Measurements from ENCODE around the gene RGS6. TPM values are rescaled to one million over a fixed set of nuclear protein-coding genes. Genes with fewer than 3 reads are reported as not detected.

Gene RGS6
- total RNA-seq, 2 experiments from 2014 or later: not detected

DNA sequence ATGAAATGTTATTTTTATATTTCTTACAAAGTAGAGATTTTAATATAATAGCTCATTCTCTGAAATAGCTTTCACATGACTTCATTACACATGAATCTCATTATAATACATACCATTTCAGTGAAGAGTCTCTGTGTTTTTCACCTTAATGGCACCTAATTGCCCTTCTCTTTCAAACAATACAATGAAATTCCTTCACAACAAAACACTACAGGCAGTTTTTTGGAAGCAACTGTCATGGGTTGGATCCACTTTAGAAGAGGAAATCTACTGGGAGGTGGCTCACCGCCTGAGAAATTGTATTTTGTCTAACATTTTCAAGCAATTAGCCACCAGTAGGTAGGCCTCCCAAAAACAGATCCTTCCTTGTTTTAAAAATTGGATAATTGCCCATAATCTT lies 40.3 kb upstream of the RGS6 start:
- Histone ChIP-seq H3K9me2 (ENCODE audit: insufficient read depth, low read length) (no peaks in the 10 kb centered on the region), H2AFZ (ENCODE audit: low read length) (no peak overlapping the region), H3K36me3 (ENCODE audit: insufficient read depth, low read length) (no peaks in the 10 kb centered on the region), H3K4me3 (ENCODE audit: low read depth, low read length, poor library complexity, severe bottlenecking) (no peak overlapping the region), H3K9me3 (ENCODE audit: low read length) (no peaks in the 10 kb centered on the region), H3K79me2 (ENCODE audit: insufficient read depth, low read depth, low read length) (no peaks in the 10 kb centered on the region), H4K20me1 (ENCODE audit: insufficient read depth, low read length) (no peaks in the 10 kb centered on the region), H3K4me1 (ENCODE audit: insufficient read depth, low read length, poor library complexity, severe bottlenecking) (no peaks in the 10 kb centered on the region), H3K27ac (ENCODE audit: low read depth, low read length, poor library complexity, severe bottlenecking) (no peak overlapping the region), H3K4me2 (ENCODE audit: low read length) (no peak overlapping the region)
- TF ChIP-seq EZH2phosphoT487 (IDR thresholded peaks at IDR 0.05; ENCODE audit: borderline replicate concordance, low read depth, low read length): no peak
- TF ChIP-seq, protein P1, sequence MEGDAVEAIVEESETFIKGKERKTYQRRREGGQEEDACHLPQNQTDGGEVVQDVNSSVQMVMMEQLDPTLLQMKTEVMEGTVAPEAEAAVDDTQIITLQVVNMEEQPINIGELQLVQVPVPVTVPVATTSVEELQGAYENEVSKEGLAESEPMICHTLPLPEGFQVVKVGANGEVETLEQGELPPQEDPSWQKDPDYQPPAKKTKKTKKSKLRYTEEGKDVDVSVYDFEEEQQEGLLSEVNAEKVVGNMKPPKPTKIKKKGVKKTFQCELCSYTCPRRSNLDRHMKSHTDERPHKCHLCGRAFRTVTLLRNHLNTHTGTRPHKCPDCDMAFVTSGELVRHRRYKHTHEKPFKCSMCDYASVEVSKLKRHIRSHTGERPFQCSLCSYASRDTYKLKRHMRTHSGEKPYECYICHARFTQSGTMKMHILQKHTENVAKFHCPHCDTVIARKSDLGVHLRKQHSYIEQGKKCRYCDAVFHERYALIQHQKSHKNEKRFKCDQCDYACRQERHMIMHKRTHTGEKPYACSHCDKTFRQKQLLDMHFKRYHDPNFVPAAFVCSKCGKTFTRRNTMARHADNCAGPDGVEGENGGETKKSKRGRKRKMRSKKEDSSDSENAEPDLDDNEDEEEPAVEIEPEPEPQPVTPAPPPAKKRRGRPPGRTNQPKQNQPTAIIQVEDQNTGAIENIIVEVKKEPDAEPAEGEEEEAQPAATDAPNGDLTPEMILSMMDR (conservative IDR thresholded peaks at IDR 0.05; ENCODE audit: low read length): no peak
- CTCF ChIA-PET (ENCODE audit: unreplicated experiment): no interaction called here
- intact Hi-C loops (cut with micrococcal nuclease; ENCODE audit: unreplicated experiment): no loop called here
- POLR2A ChIA-PET: no interaction called here
- no peak for DNase-seq (ENCODE audit: low spot score)
- no TSS peak for BruUV-seq (replicated peaks)

- no peaks in the 10 kb centered on the region for H3K79me2 ChIP-seq (ENCODE audit: insufficient read depth, low read depth, low read length)
- no peak overlapping the region for H3K4me2 ChIP-seq (ENCODE audit: low read length)
- H4K20me1 ChIP-seq (ENCODE audit: insufficient read depth, low read length): no peaks in the 10 kb centered on the region
- no peak overlapping the region for H3K27ac ChIP-seq (ENCODE audit: low read depth, low read length, poor library complexity, severe bottlenecking)
- POLR2A ChIA-PET: no interaction called here
- BruUV-seq (replicated peaks): no TSS peak
- CTCF ChIA-PET (ENCODE audit: unreplicated experiment): no interaction called here
- no peaks in the 10 kb centered on the region for H3K9me3 ChIP-seq (ENCODE audit: low read length)
- H3K4me1 ChIP-seq (ENCODE audit: insufficient read depth, low read length, poor library complexity, severe bottlenecking): no peaks in the 10 kb centered on the region
- no peak overlapping the region for H2AFZ ChIP-seq (ENCODE audit: low read length)
- no peaks in the 10 kb centered on the region for H3K36me3 ChIP-seq (ENCODE audit: insufficient read depth, low read length)
- TF ChIP-seq, protein P1 (conservative IDR thresholded peaks at IDR 0.05; ENCODE audit: low read length): no peak
- no peak for TF ChIP-seq EZH2phosphoT487 (IDR thresholded peaks at IDR 0.05; ENCODE audit: borderline replicate concordance, low read depth, low read length)
- no peak overlapping the region for H3K4me3 ChIP-seq (ENCODE audit: low read depth, low read length, poor library complexity, severe bottlenecking)
- H3K9me2 ChIP-seq (ENCODE audit: insufficient read depth, low read length): no peaks in the 10 kb centered on the region
- intact Hi-C loops (cut with micrococcal nuclease; ENCODE audit: unreplicated experiment): no loop called here
- no peak for DNase-seq (ENCODE audit: low spot score)
These were observed 27.2 kb upstream of the RGS6 start for GRCh38 chr14:71905031-71905430.

GRCh38 chr14:71905860-71906259 lies 26.4 kb upstream of the RGS6 start:
- H3K36me3 ChIP-seq (ENCODE audit: insufficient read depth, low read length): no peaks in the 10 kb centered on the region
- H3K27ac ChIP-seq (ENCODE audit: low read depth, low read length, poor library complexity, severe bottlenecking): no peak overlapping the region
- POLR2A ChIA-PET: interaction anchor here (0.6 kb wide), 1 partner anchor 628 kb away, joined by 3 read pairs; no protein-coding TSS in a partner anchor
- no peaks in the 10 kb centered on the region for H3K9me3 ChIP-seq (ENCODE audit: low read length)
- DNase-seq (ENCODE audit: low spot score): no peak
- CTCF ChIA-PET (ENCODE audit: unreplicated experiment): interaction anchor here (0.6 kb wide), 1 partner anchor 637 kb away, joined by 3 read pairs; no protein-coding TSS in a partner anchor
- intact Hi-C loops (cut with micrococcal nuclease; ENCODE audit: unreplicated experiment): no loop called here
- no peaks in the 10 kb centered on the region for H3K79me2 ChIP-seq (ENCODE audit: insufficient read depth, low read depth, low read length)
- no peaks in the 10 kb centered on the region for H4K20me1 ChIP-seq (ENCODE audit: insufficient read depth, low read length)
- no peak overlapping the region for H2AFZ ChIP-seq (ENCODE audit: low read length)
- no peaks in the 10 kb centered on the region for H3K9me2 ChIP-seq (ENCODE audit: insufficient read depth, low read length)
- BruUV-seq (replicated peaks): no TSS peak
- no peak overlapping the region for H3K4me3 ChIP-seq (ENCODE audit: low read depth, low read length, poor library complexity, severe bottlenecking)
- H3K4me1 ChIP-seq (ENCODE audit: insufficient read depth, low read length, poor library complexity, severe bottlenecking): no peaks in the 10 kb centered on the region
- TF ChIP-seq EZH2phosphoT487 (IDR thresholded peaks at IDR 0.05; ENCODE audit: borderline replicate concordance, low read depth, low read length): no peak
- TF ChIP-seq, protein P1 (conservative IDR thresholded peaks at IDR 0.05; ENCODE audit: low read length): no peak
- no peak overlapping the region for H3K4me2 ChIP-seq (ENCODE audit: low read length)

Measured in OCI-LY7 (cell line).